Esophagus squamous epithelium (tissue), 5 donors: ENCODE data around the gene GNAT3. TPM values are rescaled to one million over a fixed set of nuclear protein-coding genes. Genes with fewer than 3 reads are reported as not detected.

ENCODE experiments used
- DNase-seq: peaks from one replicate; lab custom pipeline; 2025; lab: John Stamatoyannopoulos, UW
- H3K27ac ChIP-seq, 4 donors: fragments of 200-600 bp; sonication (generic); one replicate each; pipeline ENCODE4 v1.5.1; 2016 to 2019; ENCODE audit warnings: mild to moderate bottlenecking in 1 of 4
- H3K27me3 ChIP-seq, 4 donors: fragments of 200-600 bp; sonication (generic); 1 replicate in 3 of 4; 2 replicates in 1 of 4; pipeline versions ENCODE4 v1.5.1 to v1.6.0; 2017 to 2021; ENCODE audit warnings: antibody characterized with exemption in 1 of 4
- H3K36me3 ChIP-seq, 3 donors: fragments of 200-600 bp; sonication (generic); one replicate each; pipeline ENCODE4 v1.5.1; 2016 to 2019
- H3K4me1 ChIP-seq, 3 donors: fragments of 200-600 bp; sonication (generic); one replicate each; pipeline ENCODE4 v1.5.1; 2017 to 2019
- H3K4me3 ChIP-seq, 4 donors: fragments of 200-600 bp; sonication (generic); 1 replicate in 3 of 4; 2 replicates in 1 of 4; pipeline ENCODE4 v1.5.1; 2016 to 2019; ENCODE audit warnings: mild to moderate bottlenecking in 2 of 4, moderate library complexity in 1 of 4
- H3K9me3 ChIP-seq, 3 donors: fragments of 200-600 bp; sonication (generic); one replicate each; pipeline ENCODE4 v1.5.1; 2016 to 2019
- POLR2A ChIP-seq, 4 donors: fragments of 450-650 bp; IDR thresholded peaks; one replicate each; pipeline ENCODE4 v1.6.1; 2017; ENCODE audit warnings: antibody characterized with exemption in 4 of 4, mild to moderate bottlenecking in 4 of 4, moderate library complexity in 3 of 4
- WGBS, 2 donors: methylation state at CpG; one replicate each; pipeline ENCODE4 v1.1.5; 2018; 5-methylcytosine and 5-hydroxymethylcytosine counted together
- intact Hi-C: fragments of 100-400 bp; cut with DNase I; formaldehyde crosslinking; loops from one replicate; pipeline ENCODE4 v1.15.0; 2022
- total RNA-seq, 4 donors: library from RNA; depleted of rRNA; stranded (reverse); fragments of >200 nt; gene quantifications; one replicate each; pipeline ENCODE4 v1.1.0, GENCODE V29; 2016
- TF ChIP-seq, protein P1 (sequence below), 6 experiments: fragments of 450-650 bp in 4 of 6; fragments of 200-600 bp in 2 of 6; sonication (generic) in 2 of 6; IDR thresholded peaks; one replicate each; pipeline ENCODE4 v1.5.1; 2016 to 2019; ENCODE audit warnings: antibody characterized with exemption in 6 of 6, mild to moderate bottlenecking in 4 of 6, moderate library complexity in 4 of 6
- donor health status: DM: yes; HTN: yes; CAD: no.

GNAT3 gene
- total RNA-seq, 4 donors from 2014 or later: not detected

- no peak for DNase-seq
- no peaks in the 10 kb centered on the region for H3K27me3 ChIP-seq
- no peak for TF ChIP-seq POLR2A (IDR thresholded peaks at IDR 0.05)
- TF ChIP-seq, protein P1, sequence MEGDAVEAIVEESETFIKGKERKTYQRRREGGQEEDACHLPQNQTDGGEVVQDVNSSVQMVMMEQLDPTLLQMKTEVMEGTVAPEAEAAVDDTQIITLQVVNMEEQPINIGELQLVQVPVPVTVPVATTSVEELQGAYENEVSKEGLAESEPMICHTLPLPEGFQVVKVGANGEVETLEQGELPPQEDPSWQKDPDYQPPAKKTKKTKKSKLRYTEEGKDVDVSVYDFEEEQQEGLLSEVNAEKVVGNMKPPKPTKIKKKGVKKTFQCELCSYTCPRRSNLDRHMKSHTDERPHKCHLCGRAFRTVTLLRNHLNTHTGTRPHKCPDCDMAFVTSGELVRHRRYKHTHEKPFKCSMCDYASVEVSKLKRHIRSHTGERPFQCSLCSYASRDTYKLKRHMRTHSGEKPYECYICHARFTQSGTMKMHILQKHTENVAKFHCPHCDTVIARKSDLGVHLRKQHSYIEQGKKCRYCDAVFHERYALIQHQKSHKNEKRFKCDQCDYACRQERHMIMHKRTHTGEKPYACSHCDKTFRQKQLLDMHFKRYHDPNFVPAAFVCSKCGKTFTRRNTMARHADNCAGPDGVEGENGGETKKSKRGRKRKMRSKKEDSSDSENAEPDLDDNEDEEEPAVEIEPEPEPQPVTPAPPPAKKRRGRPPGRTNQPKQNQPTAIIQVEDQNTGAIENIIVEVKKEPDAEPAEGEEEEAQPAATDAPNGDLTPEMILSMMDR (IDR thresholded peaks at IDR 0.05): no peak
- no peaks in the 10 kb centered on the region for H3K36me3 ChIP-seq
- H3K9me3 ChIP-seq: no peaks in the 10 kb centered on the region
- H3K4me3 ChIP-seq: no peak overlapping the region
- H3K27ac ChIP-seq: no peak overlapping the region
- H3K4me1 ChIP-seq: no peaks in the 10 kb centered on the region
- 51 to 55% methylated on average over 3 of the region's 3 CpGs for WGBS, 2 donors
- intact Hi-C loops: no loop called here
Measured at GRCh38 chr7:80468931-80469714, 42.7 kb downstream of the GNAT3 start.

GRCh38 chr7:80467069-80467468 lies 44.8 kb downstream of the GNAT3 start:
- TF ChIP-seq, protein P1 (IDR thresholded peaks at IDR 0.05): no peak
- TF ChIP-seq POLR2A (IDR thresholded peaks at IDR 0.05): no peak
- H3K27me3 ChIP-seq: no peaks in the 10 kb centered on the region
- H3K4me1 ChIP-seq: no peaks in the 10 kb centered on the region
- H3K36me3 ChIP-seq: no peaks in the 10 kb centered on the region
- intact Hi-C loops: no loop called here
- no peak overlapping the region for H3K4me3 ChIP-seq
- no peaks in the 10 kb centered on the region for H3K9me3 ChIP-seq
- no peak overlapping the region for H3K27ac ChIP-seq
- WGBS, 2 donors: 41 to 55% methylated on average over 3 of the region's 3 CpGs
- no peak for DNase-seq

DNA sequence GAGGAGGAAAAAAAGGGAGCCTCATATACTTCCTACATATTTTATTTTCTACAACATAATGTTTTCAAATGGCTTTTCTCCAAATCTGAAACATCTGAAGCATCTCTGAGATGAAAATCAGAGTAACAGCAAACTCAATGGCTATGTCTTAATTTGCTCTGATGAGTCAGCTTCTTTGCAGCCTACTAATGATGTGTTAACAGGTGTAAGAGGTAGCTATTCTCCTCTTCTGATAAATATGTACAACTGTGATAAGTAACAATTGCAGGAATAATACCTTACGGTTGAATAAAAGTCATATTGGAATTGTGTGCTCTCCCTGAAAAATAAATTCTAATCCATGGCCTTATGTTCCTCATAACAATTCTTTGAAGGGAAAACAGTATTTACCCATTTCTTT lies 45.2 kb downstream of the GNAT3 start:
- Histone ChIP-seq H3K36me3 (no peaks in the 10 kb centered on the region), H3K27me3 (no peaks in the 10 kb centered on the region), H3K4me1 (no peaks in the 10 kb centered on the region), H3K27ac (no peak overlapping the region), H3K9me3 (no peaks in the 10 kb centered on the region), H3K4me3 (no peak overlapping the region)
- DNase-seq: no peak
- 90 to 94% methylated on average over 1 of the region's 1 CpG for WGBS, 2 donors
- TF ChIP-seq, protein P1 (IDR thresholded peaks at IDR 0.05): no peak
- no peak for TF ChIP-seq POLR2A (IDR thresholded peaks at IDR 0.05)
- intact Hi-C loops: no loop called here

DNA sequence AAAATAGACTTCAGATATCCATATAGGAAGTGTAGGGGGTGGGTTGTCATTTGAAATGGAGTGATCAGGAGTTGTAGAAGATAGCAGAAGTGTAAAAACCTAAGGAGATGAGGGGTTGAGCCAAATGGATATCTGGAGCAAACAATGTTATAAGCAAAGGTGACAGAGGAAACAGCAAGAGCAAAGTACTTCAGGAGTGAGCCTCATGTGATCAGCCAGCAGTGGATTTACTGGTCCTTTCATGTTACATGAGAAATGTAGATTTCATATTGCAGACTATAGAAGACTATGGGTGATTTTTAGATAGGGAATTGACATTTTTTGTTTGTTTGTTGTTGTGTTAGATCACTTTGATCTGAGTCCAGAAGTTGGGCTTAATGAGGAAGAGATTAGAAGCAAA lies 47.7 kb downstream of the GNAT3 start:
- no peak overlapping the region for H3K4me3 ChIP-seq

DNA sequence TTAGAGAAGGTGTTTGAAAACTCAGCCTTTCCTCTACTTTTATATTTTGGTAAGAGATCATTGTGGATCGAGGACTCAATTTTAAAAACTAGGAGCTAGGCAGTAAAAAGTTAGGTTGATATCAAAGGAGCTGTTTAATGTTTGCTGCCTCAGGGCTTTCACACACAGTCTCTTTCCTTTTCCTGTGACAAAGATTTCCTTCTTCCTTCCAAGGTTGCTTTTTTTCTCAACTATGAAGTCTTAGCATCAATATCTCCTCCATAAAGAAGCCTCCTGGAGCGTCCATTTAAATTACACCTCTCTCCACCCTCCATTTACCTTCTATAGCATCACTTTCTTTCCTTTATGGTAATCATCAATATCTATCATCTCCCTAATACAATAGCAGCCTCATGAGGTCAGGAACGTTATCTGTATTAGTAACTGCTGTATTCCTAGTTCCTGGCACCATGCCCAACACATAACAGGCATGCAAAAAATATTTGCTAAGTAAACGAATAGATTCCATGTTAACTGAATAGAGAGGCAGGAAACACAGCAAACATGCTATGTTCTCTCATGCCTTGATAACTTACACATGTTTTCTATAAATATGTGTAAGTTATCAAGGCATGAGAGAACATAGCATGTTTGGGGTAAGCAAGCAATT lies 48.5 kb downstream of the GNAT3 start:
- 43 to 51% methylated on average over 4 of the region's 4 CpGs for WGBS, 2 donors
- Histone ChIP-seq H3K27me3 (no peaks in the 10 kb centered on the region), H3K4me1 (no peaks in the 10 kb centered on the region), H3K4me3 (no peak overlapping the region), H3K36me3 (no peaks in the 10 kb centered on the region), H3K27ac (no peak overlapping the region), H3K9me3 (no peaks in the 10 kb centered on the region)
- TF ChIP-seq POLR2A (IDR thresholded peaks at IDR 0.05): no peak
- TF ChIP-seq, protein P1 (IDR thresholded peaks at IDR 0.05): no peak
- intact Hi-C loops: no loop called here
- DNase-seq: no peak

More for the DNA sequence above, 47.7 kb downstream of the GNAT3 start:
- no peak for DNase-seq
- TF ChIP-seq, protein P1 (IDR thresholded peaks at IDR 0.05): no peak
- TF ChIP-seq POLR2A (IDR thresholded peaks at IDR 0.05): no peak
- intact Hi-C loops: no loop called here
- Histone ChIP-seq H3K9me3 (no peaks in the 10 kb centered on the region), H3K4me1 (no peaks in the 10 kb centered on the region), H3K27ac (no peak overlapping the region), H3K36me3 (no peaks in the 10 kb centered on the region), H3K27me3 (no peaks in the 10 kb centered on the region)
